T1000 (cell line): ENCODE data around the gene HNMT.
"Not testable (repeated sequence)": the region's sequence is repeated elsewhere in the genome, so short reads cannot be mapped to it uniquely, and the experiment has no call there.

ENCODE experiments used
- DNase-seq: peaks from one replicate; lab custom pipeline; 2025; ENCODE audit warnings: mixed read lengths; lab: John Stamatoyannopoulos, UW

HNMT gene

GRCh38 chr2:138043588-138043987, 79.3 kb downstream of the HNMT start:
- not testable (repeated sequence) for DNase-seq

- no peak for DNase-seq
Observed at GRCh38 chr2:138058427-138058826, 94.2 kb downstream of the HNMT start.

- DNase-seq, result no peak
Observed at GRCh38 chr2:138059487-138060300, 95.4 kb downstream of the HNMT start.

- peak; percentile 47 for DNase-seq
Observed at GRCh38 chr2:138060301-138060635, 96.0 kb downstream of the HNMT start.

GRCh38 chr2:138061961-138062360, 97.7 kb downstream of the HNMT start:
- no peak for DNase-seq

- DNase-seq, result no peak
Observed at GRCh38 chr2:138063181-138063580, 98.9 kb downstream of the HNMT start.
